OCI-LY1 (cell line): ENCODE measurements around the gene IL2.

Source experiments
- EZH2 ChIP-seq: fragments of 200-600 bp; sonication (generic), shearing (Covaris generic); IDR thresholded peaks from 2 replicates; pipeline ENCODE4 v1.8.0; 2017; ENCODE audit warnings: borderline replicate concordance, mixed run types, mild to moderate bottlenecking, antibody characterized with exemption, low read length, moderate library complexity, mixed read lengths
- TF ChIP-seq, protein P1 (sequence below): fragments of 200-600 bp; sonication (generic), shearing (Covaris generic); IDR thresholded peaks from 2 replicates; pipeline ENCODE4 v1.5.1; 2017; ENCODE audit warnings: mild to moderate bottlenecking, antibody characterized with exemption, low read length, moderate library complexity, mixed read lengths

DNA sequence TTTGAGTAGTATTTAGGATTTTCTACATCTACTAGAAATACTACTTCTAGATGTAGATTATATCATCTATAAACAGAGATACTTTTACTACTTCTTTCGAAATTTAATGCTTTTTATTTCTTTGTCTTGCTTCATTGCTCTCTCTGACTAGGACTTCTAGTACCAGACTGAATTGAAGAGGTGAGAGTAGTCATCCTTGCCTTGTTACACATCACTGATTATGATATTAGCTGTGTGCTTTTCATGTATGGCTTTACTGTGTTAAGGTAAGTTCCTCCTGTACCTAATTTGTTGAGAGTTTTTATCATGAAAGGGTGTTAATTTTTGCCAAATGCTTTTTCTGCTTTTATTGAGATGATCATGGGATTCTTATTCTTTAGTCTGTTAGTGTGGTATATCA lies 19.6 kb upstream of the IL2 start:
- no peak for TF ChIP-seq EZH2
- TF ChIP-seq, protein P1, sequence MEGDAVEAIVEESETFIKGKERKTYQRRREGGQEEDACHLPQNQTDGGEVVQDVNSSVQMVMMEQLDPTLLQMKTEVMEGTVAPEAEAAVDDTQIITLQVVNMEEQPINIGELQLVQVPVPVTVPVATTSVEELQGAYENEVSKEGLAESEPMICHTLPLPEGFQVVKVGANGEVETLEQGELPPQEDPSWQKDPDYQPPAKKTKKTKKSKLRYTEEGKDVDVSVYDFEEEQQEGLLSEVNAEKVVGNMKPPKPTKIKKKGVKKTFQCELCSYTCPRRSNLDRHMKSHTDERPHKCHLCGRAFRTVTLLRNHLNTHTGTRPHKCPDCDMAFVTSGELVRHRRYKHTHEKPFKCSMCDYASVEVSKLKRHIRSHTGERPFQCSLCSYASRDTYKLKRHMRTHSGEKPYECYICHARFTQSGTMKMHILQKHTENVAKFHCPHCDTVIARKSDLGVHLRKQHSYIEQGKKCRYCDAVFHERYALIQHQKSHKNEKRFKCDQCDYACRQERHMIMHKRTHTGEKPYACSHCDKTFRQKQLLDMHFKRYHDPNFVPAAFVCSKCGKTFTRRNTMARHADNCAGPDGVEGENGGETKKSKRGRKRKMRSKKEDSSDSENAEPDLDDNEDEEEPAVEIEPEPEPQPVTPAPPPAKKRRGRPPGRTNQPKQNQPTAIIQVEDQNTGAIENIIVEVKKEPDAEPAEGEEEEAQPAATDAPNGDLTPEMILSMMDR = no peak
